HepG2 (cell line): ENCODE data around the gene KAZALD1. TPM values are rescaled to one million over a fixed set of nuclear protein-coding genes. Genes with fewer than 3 reads are reported as not detected.

ENCODE experiments used
- EHMT2 ChIP-seq: fragments of 200-600 bp; sonication (generic); IDR thresholded peaks from 2 replicates; pipeline ENCODE4 v1.7.0; 2017; ENCODE audit warnings: antibody characterized with exemption, low read depth, low read length, borderline replicate concordance
- FOXK1 ChIP-seq: sonication (generic); formaldehyde crosslinking; IDR thresholded peaks from 2 replicates; pipeline ENCODE4 v1.4.0; 2020; ENCODE audit warnings: low read depth, missing genetic modification reagents, borderline replicate concordance
- LCORL ChIP-seq, 2 experiments: fragments of 450-650 bp in 1 of 2; sonication (generic) in 1 of 2; formaldehyde crosslinking in 1 of 2; IDR thresholded peaks; 2 replicates each; pipeline versions ENCODE4 v1.5.0 to v1.6.1; 2017 to 2020; ENCODE audit warnings: antibody characterized with exemption in 1 of 2, missing genetic modification reagents in 1 of 2
- NONO ChIP-seq, 2 experiments: fragments of 450-650 bp in 1 of 2; sonication (generic) in 1 of 2; formaldehyde crosslinking in 1 of 2; IDR thresholded peaks in 1 of 2; conservative IDR thresholded peaks in 1 of 2; 2 replicates each; pipeline versions ENCODE4 v1.6.1 to v1.8.0; 2017 to 2022; ENCODE audit warnings: mild to moderate bottlenecking in 1 of 2, missing genetic modification reagents in 1 of 2, moderate library complexity in 1 of 2
- NR2F1 ChIP-seq, 2 experiments: fragments of 450-650 bp in 1 of 2; formaldehyde crosslinking in 1 of 2; IDR thresholded peaks; 2 replicates each; pipeline versions ENCODE4 v1.5.0 to v1.6.1; 2016 to 2020; ENCODE audit warnings: mild to moderate bottlenecking in 1 of 2, missing compliant biosample characterization in 1 of 2, missing genetic modification reagents in 1 of 2, moderate library complexity in 1 of 2
- THAP11 ChIP-seq: IDR thresholded peaks from 2 replicates; pipeline ENCODE4 v1.6.1; 2016; ENCODE audit warnings: missing biosample characterization, missing genetic modification reagents
- THAP9 ChIP-seq: sonication (generic); formaldehyde crosslinking; IDR thresholded peaks from 2 replicates; pipeline ENCODE4; 2020; ENCODE audit warnings: missing genetic modification reagents, mild to moderate bottlenecking, borderline replicate concordance
- XRCC5 ChIP-seq: fragments of 200-400 bp; formaldehyde crosslinking; optimal IDR thresholded peaks from 2 replicates; pipeline ENCODE3; 2017; ENCODE audit warnings: mild to moderate bottlenecking, low read length
- ZFX ChIP-seq: sonication (generic); formaldehyde crosslinking; IDR thresholded peaks from 2 replicates; pipeline ENCODE4 v1.4.0; 2020; ENCODE audit warnings: mild to moderate bottlenecking, low read depth, missing genetic modification reagents, moderate library complexity
- ZNF562 ChIP-seq: sonication (generic); formaldehyde crosslinking; IDR thresholded peaks from 2 replicates; pipeline ENCODE4 v1.8.0; 2022; ENCODE audit warnings: missing genetic modification reagents, borderline replicate concordance
- ZNF883 ChIP-seq: sonication (generic); formaldehyde crosslinking; IDR thresholded peaks from 2 replicates; pipeline ENCODE4 v1.5.1; 2020; ENCODE audit warnings: mild to moderate bottlenecking, missing genetic modification reagents; ENCODE audit errors: not compliant biosample characterization
- polyA plus RNA-seq, 8 experiments: library from polyadenylated mRNA; depleted of rRNA in 3 of 8; stranded (reverse) in 7 of 8; unstranded in 1 of 8; fragments of >200 nt; fragmentation: Illumina TruSeq in 4 of 8; extraction: Trizol in 4 of 8; gene quantifications; 2 replicates each; pipeline versions ENCODE4 v1.2.1 to v1.2.3, GENCODE V29; 2011 to 2016; ENCODE audit warnings: low read depth in 4 of 8, missing spikeins in 1 of 8, mixed read lengths in 1 of 8; ENCODE audit not compliant: insufficient read depth in 1 of 8
- total RNA-seq, 5 experiments: library from RNA; depleted of rRNA; stranded (reverse); fragments of >200 nt; fragmentation: Illumina TruSeq; extraction: Trizol; gene quantifications; 2 replicates each; pipeline ENCODE4 v1.2.3, GENCODE V29; 2016; ENCODE audit warnings: low read depth in 1 of 5

KAZALD1 gene
- total and polyA plus RNA-seq, 2 of the 13 experiments (the other 11 are each of a cell fraction or from before 2014, with no cell fraction given), result 16.7 to 27.7 TPM

- TF ChIP-seq THAP9 (CRISPR knock-in tag), result no peak
- TF ChIP-seq NR2F1 (CRISPR knock-in tag; IDR thresholded peaks at IDR 0.05), result no peak
- no peak for TF ChIP-seq ZNF883 (CRISPR knock-in tag)
- no peak for TF ChIP-seq EHMT2
- no peak for TF ChIP-seq ZFX (CRISPR knock-in tag)
- no peak for TF ChIP-seq THAP11 (CRISPR knock-in tag)
- no peak for TF ChIP-seq NONO (IDR thresholded peaks at IDR 0.05)
- no peak for TF ChIP-seq NONO (CRISPR knock-in tag; conservative IDR thresholded peaks at IDR 0.05)
- TF ChIP-seq FOXK1 (CRISPR knock-in tag), result no peak
- TF ChIP-seq XRCC5, result no peak
- no peak for TF ChIP-seq ZNF562 (CRISPR knock-in tag)
- no peak for TF ChIP-seq LCORL (IDR thresholded peaks at IDR 0.05)
- no peak for TF ChIP-seq LCORL (CRISPR knock-in tag; IDR thresholded peaks at IDR 0.05)
These were observed 26.2 kb downstream of the KAZALD1 start (continued) for GRCh38 chr10:101087965-101088364.
